ENCODE measurements around the gene FKBP15.

- TF ChIP-seq CTCF (IDR thresholded peaks at IDR 0.05; ENCODE audit: poor library complexity, severe bottlenecking) (no peak), EZH2 (IDR thresholded peaks at IDR 0.05; ENCODE audit: borderline replicate concordance, insufficient read depth, low read length, poor library complexity, severe bottlenecking) (no peak), MXI1 (conservative IDR thresholded peaks at IDR 0.05; ENCODE audit: poor library complexity, severe bottlenecking) (no peak), TAF1 (IDR thresholded peaks at IDR 0.05; ENCODE audit: low read depth) (no peak), SMC3 (conservative IDR thresholded peaks at IDR 0.05; ENCODE audit: poor library complexity) (no peak)
These were observed 28.6 kb downstream of the FKBP15 start for GRCh38 chr9:113192455-113192854.
